ENCODE results near the gene DUOXA2. TPM values are rescaled to one million over a fixed set of nuclear protein-coding genes. Genes with fewer than 3 reads are reported as not detected.

DUOXA2 gene
- total and polyA plus RNA-seq, 2 donors (not counting 1 experiment from before 2014, with no cell fraction given): not detected

GRCh38 chr15:45094358-45094730 is 19.8 kb upstream of the DUOXA2 start:
- no peaks in the 10 kb centered on the region for H3K79me2 ChIP-seq (ENCODE audit: control insufficient read depth, insufficient read depth, low read length)
- H2AFZ ChIP-seq (ENCODE audit: low read length): no peak overlapping the region
- no peak for TF ChIP-seq CTCF (conservative IDR thresholded peaks at IDR 0.05 in 1 of 2, IDR thresholded peaks at IDR 0.05 in 1 of 2; ENCODE audit: low read depth in 1 of 2, low read length in 2 of 2)
- no peak for TF ChIP-seq EZH2 (IDR thresholded peaks at IDR 0.05; ENCODE audit: low read length, missing control alignments)
- H4K20me1 ChIP-seq (ENCODE audit: control insufficient read depth, extremely low read depth, insufficient read depth, low read length): no peaks in the 10 kb centered on the region
- H3K9ac ChIP-seq (ENCODE audit: insufficient read depth, low read length): no peak overlapping the region
- no peak for DNase-seq (ENCODE audit: low read depth in 2 of 2)
- no peaks in the 10 kb centered on the region for H3K4me1 ChIP-seq (ENCODE audit: control insufficient read depth, extremely low read depth, insufficient read depth, low read length)
- H3K4me3 ChIP-seq (replicated peaks in 1 of 4; ENCODE audit: control extremely low read depth in 1 of 4, insufficient read depth in 1 of 4, low read depth in 3 of 4, low read length in 4 of 4): no peak overlapping the region
- H3K9me3 ChIP-seq (ENCODE audit: control insufficient read depth, insufficient read depth, low read depth, low read length): no peaks in the 10 kb centered on the region
- no peak overlapping the region for H3K27ac ChIP-seq (ENCODE audit: insufficient read depth, low read length)
- peaks cover 3% of the 10 kb centered on the region for H3K27me3 ChIP-seq (ENCODE audit: control insufficient read depth, insufficient read depth, low read length)
- H3K36me3 ChIP-seq (ENCODE audit: control insufficient read depth, insufficient read depth, low read length): no peaks in the 10 kb centered on the region
- no peak overlapping the region for H3K4me2 ChIP-seq (ENCODE audit: extremely low read depth, insufficient read depth, low read length)

GRCh38 chr15:45095661-45096060 is 18.5 kb upstream of the DUOXA2 start:
- H3K9me3 ChIP-seq (ENCODE audit: control insufficient read depth, insufficient read depth, low read depth, low read length): no peaks in the 10 kb centered on the region
- H3K36me3 ChIP-seq (ENCODE audit: control insufficient read depth, insufficient read depth, low read length): no peaks in the 10 kb centered on the region
- H3K27me3 ChIP-seq (ENCODE audit: control insufficient read depth, insufficient read depth, low read length): peaks cover 3% of the 10 kb centered on the region
- H3K9ac ChIP-seq (ENCODE audit: insufficient read depth, low read length): no peak overlapping the region
- H4K20me1 ChIP-seq (ENCODE audit: control insufficient read depth, extremely low read depth, insufficient read depth, low read length): no peaks in the 10 kb centered on the region
- no peaks in the 10 kb centered on the region for H3K4me1 ChIP-seq (ENCODE audit: control insufficient read depth, extremely low read depth, insufficient read depth, low read length)
- H2AFZ ChIP-seq (ENCODE audit: low read length): no peak overlapping the region
- TF ChIP-seq CTCF (conservative IDR thresholded peaks at IDR 0.05 in 1 of 2, IDR thresholded peaks at IDR 0.05 in 1 of 2; ENCODE audit: low read depth in 1 of 2, low read length in 2 of 2) (no peak), EZH2 (IDR thresholded peaks at IDR 0.05; ENCODE audit: low read length, missing control alignments) (no peak)
- no peaks in the 10 kb centered on the region for H3K79me2 ChIP-seq (ENCODE audit: control insufficient read depth, insufficient read depth, low read length)
- no peak overlapping the region for H3K4me3 ChIP-seq (replicated peaks in 1 of 4; ENCODE audit: control extremely low read depth in 1 of 4, insufficient read depth in 1 of 4, low read depth in 3 of 4, low read length in 4 of 4)
- DNase-seq (ENCODE audit: low read depth in 2 of 2): no peak
- H3K4me2 ChIP-seq (ENCODE audit: extremely low read depth, insufficient read depth, low read length): no peak overlapping the region
- no peak overlapping the region for H3K27ac ChIP-seq (ENCODE audit: insufficient read depth, low read length)

- TF ChIP-seq EZH2 (IDR thresholded peaks at IDR 0.05; ENCODE audit: low read length, missing control alignments) (no peak), CTCF (conservative IDR thresholded peaks at IDR 0.05 in 1 of 2, IDR thresholded peaks at IDR 0.05 in 1 of 2; ENCODE audit: low read depth in 1 of 2, low read length in 2 of 2) (no peak)
- no peak for DNase-seq (ENCODE audit: low read depth in 2 of 2)
- H3K4me3 ChIP-seq (replicated peaks in 1 of 4; ENCODE audit: control extremely low read depth in 1 of 4, insufficient read depth in 1 of 4, low read depth in 3 of 4, low read length in 4 of 4): no peak overlapping the region
- no peak overlapping the region for H3K27ac ChIP-seq (ENCODE audit: insufficient read depth, low read length)
- no peak overlapping the region for H3K4me2 ChIP-seq (ENCODE audit: extremely low read depth, insufficient read depth, low read length)
- H4K20me1 ChIP-seq (ENCODE audit: control insufficient read depth, extremely low read depth, insufficient read depth, low read length): no peaks in the 10 kb centered on the region
- H3K9ac ChIP-seq (ENCODE audit: insufficient read depth, low read length): no peak overlapping the region
- no peaks in the 10 kb centered on the region for H3K4me1 ChIP-seq (ENCODE audit: control insufficient read depth, extremely low read depth, insufficient read depth, low read length)
- peaks cover 8% of the 10 kb centered on the region for H3K27me3 ChIP-seq (ENCODE audit: control insufficient read depth, insufficient read depth, low read length)
- H3K9me3 ChIP-seq (ENCODE audit: control insufficient read depth, insufficient read depth, low read depth, low read length): no peaks in the 10 kb centered on the region
- no peak overlapping the region for H2AFZ ChIP-seq (ENCODE audit: low read length)
- no peaks in the 10 kb centered on the region for H3K36me3 ChIP-seq (ENCODE audit: control insufficient read depth, insufficient read depth, low read length)
- H3K79me2 ChIP-seq (ENCODE audit: control insufficient read depth, insufficient read depth, low read length): no peaks in the 10 kb centered on the region
Measured at GRCh38 chr15:45097466-45097865, 16.7 kb upstream of the DUOXA2 start.
